Lower leg skin (tissue), 4 donors: ENCODE measurements around the gene NCBP3. TPM values are rescaled to one million over a fixed set of nuclear protein-coding genes. Genes with fewer than 3 reads are reported as not detected.

Experiments
- DNase-seq, 2 donors: peaks; one replicate each; pipeline ENCODE4 v3.0.0-alpha.2; 2019; ENCODE audit warnings: low spot score in 2 of 2
- H3K4me3 ChIP-seq: fragments of 200-600 bp; sonication (generic); 2 replicates; pipeline ENCODE4 v1.5.1; 2017; ENCODE audit warnings: mild to moderate bottlenecking, low read depth; ENCODE audit not compliant: poor library complexity, severe bottlenecking
- POLR2A ChIP-seq, 2 donors: fragments of 450-650 bp; IDR thresholded peaks; one replicate each; pipeline ENCODE4 v1.6.1; 2016 to 2017; ENCODE audit warnings: antibody characterized with exemption in 2 of 2, mild to moderate bottlenecking in 1 of 2, moderate library complexity in 1 of 2
- WGBS, 2 donors: methylation state at CpG; one replicate each; pipeline ENCODE4 v1.1.5; 2018; 5-methylcytosine and 5-hydroxymethylcytosine counted together
- intact Hi-C: fragments of 100-400 bp; cut with DNase I; formaldehyde crosslinking; loops from one replicate; pipeline ENCODE4 v1.15.0; 2023; ENCODE audit warnings: low total_unique reads
- total RNA-seq, 4 donors: library from RNA; depleted of rRNA; stranded (reverse); fragments of >200 nt; gene quantifications; one replicate each; pipeline ENCODE4 v1.1.0, GENCODE V29; 2016
- TF ChIP-seq, protein P1 (sequence below), 3 donors: fragments of 450-650 bp; IDR thresholded peaks; one replicate each; pipeline ENCODE4 v1.5.1; 2016; ENCODE audit warnings: antibody characterized with exemption in 3 of 3, mild to moderate bottlenecking in 3 of 3, moderate library complexity in 2 of 3

Gene NCBP3
- total RNA-seq, 4 donors from 2014 or later: 21.6 to 24.4 (median 23.3) TPM

DNA sequence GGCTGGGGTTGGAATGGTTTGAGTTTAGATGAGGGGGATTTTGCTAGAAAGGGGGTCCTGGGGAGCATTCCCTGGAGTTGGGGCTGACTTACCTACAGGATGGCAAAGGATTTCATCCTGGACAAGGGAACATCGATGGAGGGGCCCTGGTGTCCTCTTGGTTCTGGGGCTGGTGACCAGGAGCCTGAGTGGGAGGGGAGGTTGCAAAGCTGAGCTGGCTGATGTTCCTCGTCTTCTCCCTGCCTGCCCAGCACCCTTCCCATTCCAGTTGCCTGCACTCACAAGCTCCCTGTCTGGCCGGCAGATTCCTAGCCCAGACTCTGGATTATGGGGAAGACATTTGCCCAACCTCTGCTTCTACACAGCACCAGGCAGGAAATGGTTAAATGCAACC, 82.3 kb downstream of the NCBP3 start:
- 56 to 65% methylated on average over 3 of the region's 3 CpGs for WGBS, 2 donors
- intact Hi-C loops: no loop called here
- H3K4me3 ChIP-seq: no peak overlapping the region
- TF ChIP-seq, protein P1, sequence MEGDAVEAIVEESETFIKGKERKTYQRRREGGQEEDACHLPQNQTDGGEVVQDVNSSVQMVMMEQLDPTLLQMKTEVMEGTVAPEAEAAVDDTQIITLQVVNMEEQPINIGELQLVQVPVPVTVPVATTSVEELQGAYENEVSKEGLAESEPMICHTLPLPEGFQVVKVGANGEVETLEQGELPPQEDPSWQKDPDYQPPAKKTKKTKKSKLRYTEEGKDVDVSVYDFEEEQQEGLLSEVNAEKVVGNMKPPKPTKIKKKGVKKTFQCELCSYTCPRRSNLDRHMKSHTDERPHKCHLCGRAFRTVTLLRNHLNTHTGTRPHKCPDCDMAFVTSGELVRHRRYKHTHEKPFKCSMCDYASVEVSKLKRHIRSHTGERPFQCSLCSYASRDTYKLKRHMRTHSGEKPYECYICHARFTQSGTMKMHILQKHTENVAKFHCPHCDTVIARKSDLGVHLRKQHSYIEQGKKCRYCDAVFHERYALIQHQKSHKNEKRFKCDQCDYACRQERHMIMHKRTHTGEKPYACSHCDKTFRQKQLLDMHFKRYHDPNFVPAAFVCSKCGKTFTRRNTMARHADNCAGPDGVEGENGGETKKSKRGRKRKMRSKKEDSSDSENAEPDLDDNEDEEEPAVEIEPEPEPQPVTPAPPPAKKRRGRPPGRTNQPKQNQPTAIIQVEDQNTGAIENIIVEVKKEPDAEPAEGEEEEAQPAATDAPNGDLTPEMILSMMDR (IDR thresholded peaks at IDR 0.05): no peak
- TF ChIP-seq POLR2A (IDR thresholded peaks at IDR 0.05): no peak
- no peak for DNase-seq

- no peak overlapping the region for H3K4me3 ChIP-seq
- whole genome bisulfite sequencing, 2 donors: 87 to 91% methylated on average over 14 of the region's 14 CpGs
- TF ChIP-seq POLR2A (IDR thresholded peaks at IDR 0.05): no peak
- TF ChIP-seq, protein P1 (IDR thresholded peaks at IDR 0.05): no peak
- intact Hi-C loops: no loop called here
- DNase-seq: no peak
Observed at GRCh38 chr17:3762922-3763776, 82.9 kb downstream of the NCBP3 start.

DNA sequence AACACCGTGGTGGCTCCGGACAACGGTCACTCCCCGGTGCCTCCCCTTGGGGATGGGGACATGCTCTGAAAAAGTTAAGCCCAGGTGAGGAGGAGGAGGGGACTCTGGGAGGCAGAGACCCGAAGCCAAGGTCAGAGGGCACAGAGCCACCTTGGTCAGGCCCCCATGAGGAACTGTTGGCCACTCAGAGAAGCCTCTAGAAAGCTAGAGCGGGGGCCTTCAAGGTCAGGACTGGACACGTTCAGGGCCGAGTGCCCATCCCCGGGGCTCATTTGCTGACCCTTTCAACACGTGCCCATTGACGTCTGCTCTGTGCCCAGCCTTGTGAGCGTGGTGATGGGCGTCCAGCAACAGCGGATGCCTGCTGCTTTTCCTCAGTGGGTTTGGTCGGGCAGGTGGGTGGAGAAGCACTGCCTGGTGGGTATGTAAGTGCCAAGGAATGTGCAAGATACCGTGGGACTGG, 84.1 kb downstream of the NCBP3 start:
- no peak overlapping the region for H3K4me3 ChIP-seq
- 79 to 84% methylated on average over 16 of the region's 16 CpGs for WGBS, 2 donors

GRCh38 chr17:3761036-3761917, 84.8 kb downstream of the NCBP3 start:
- no peak overlapping the region for H3K4me3 ChIP-seq
- no peak for DNase-seq
- intact Hi-C loops: no loop called here
- no peak for TF ChIP-seq POLR2A (IDR thresholded peaks at IDR 0.05)
- TF ChIP-seq, protein P1 (IDR thresholded peaks at IDR 0.05): no peak
- WGBS, 2 donors: 81 to 83% methylated on average over 23 of the region's 23 CpGs

More for the DNA sequence above, 84.1 kb downstream of the NCBP3 start:
- no peak for DNase-seq
- no peak for TF ChIP-seq POLR2A (IDR thresholded peaks at IDR 0.05)
- TF ChIP-seq, protein P1 (IDR thresholded peaks at IDR 0.05): no peak
- intact Hi-C loops: no loop called here

DNA sequence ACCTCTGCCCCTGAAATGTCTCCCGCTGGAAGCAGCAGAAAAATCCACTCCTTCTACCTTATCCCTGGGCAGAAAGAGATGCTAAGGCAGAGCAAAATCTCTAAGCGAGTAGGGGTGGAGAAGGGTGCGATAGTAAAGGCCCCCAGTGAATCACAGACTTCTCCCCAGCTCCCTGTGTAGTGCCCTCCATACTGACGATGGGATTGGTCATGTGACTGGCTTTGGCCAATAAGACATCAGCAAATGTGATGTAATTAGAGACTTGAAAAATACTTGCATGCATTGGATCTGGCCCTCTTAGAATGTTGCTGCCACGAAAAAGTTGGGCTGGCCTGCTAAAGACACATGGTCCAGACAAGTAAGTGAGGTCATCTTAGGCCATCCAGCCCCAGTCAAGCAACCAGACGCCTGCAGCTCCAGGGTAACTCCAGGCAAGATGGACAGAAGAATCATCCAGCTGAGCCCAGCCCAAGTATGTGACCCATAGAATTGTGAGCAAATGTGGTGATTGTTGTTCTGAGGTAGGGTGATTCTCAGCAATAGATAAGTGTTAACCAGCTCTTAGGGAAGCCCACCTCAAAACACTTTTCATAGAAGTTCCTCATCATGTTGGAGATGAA, 86.3 kb downstream of the NCBP3 start:
- H3K4me3 ChIP-seq: no peak overlapping the region
- TF ChIP-seq, protein P1 (IDR thresholded peaks at IDR 0.05): no peak
- no peak for TF ChIP-seq POLR2A (IDR thresholded peaks at IDR 0.05)
- WGBS, 2 donors: 85 to 87% methylated on average over 6 of the region's 6 CpGs
- no peak for DNase-seq
- intact Hi-C loops: no loop called here
